Testis (tissue), 2 donors: ENCODE data around the gene LUC7L3.

Source experiments
- CTCF ChIP-seq, 3 experiments: fragments of 450-650 bp in 2 of 3; fragments of 200-600 bp in 1 of 3; sonication (generic) in 1 of 3; IDR thresholded peaks; one replicate each; pipeline ENCODE4 v1.5.1; 2016 to 2019; ENCODE audit warnings: antibody characterized with exemption in 3 of 3, mild to moderate bottlenecking in 2 of 3, moderate library complexity in 1 of 3
- POLR2A ChIP-seq: fragments of 450-650 bp; IDR thresholded peaks from one replicate; pipeline ENCODE4 v1.6.1; 2017; ENCODE audit warnings: antibody characterized with exemption, mild to moderate bottlenecking, moderate library complexity

- TF ChIP-seq CTCF (IDR thresholded peaks at IDR 0.05) (no peak), POLR2A (no peak)
Measured at GRCh38 chr17:50739098-50739497, 19.7 kb downstream of the LUC7L3 start.
